GM12878 (cell line): Measurements from ENCODE around the gene L1CAM.

Source experiments
- HCFC1 ChIP-seq: fragments of 150-350 bp; IDR thresholded peaks from 2 replicates; pipeline ENCODE4 v1.6.1; 2014; ENCODE audit warnings: low read length
- PAX8 ChIP-seq: fragments of 450-650 bp; IDR thresholded peaks from 2 replicates; pipeline ENCODE4 v1.6.1; 2017; ENCODE audit warnings: mild to moderate bottlenecking, moderate library complexity
- SREBF2 ChIP-seq: IDR thresholded peaks from 2 replicates; pipeline ENCODE4 v1.6.1; 2012; ENCODE audit warnings: mild to moderate bottlenecking, low read length
- YY1 ChIP-seq: IDR thresholded peaks from 2 replicates; pipeline ENCODE4 v1.6.1; 2011; ENCODE audit warnings: low read depth, mild to moderate bottlenecking, low read length
- TF ChIP-seq, protein P1 (sequence below): IDR thresholded peaks from 2 replicates; pipeline ENCODE4 v1.6.1; 2011; ENCODE audit warnings: low read depth, mild to moderate bottlenecking, low read length, moderate library complexity, borderline replicate concordance; ENCODE audit errors: extremely low read depth
- TF ChIP-seq, protein P2 (sequence below), 3 experiments: IDR thresholded peaks in 2 of 3; conservative IDR thresholded peaks in 1 of 3; 2 replicates each; pipeline ENCODE4 v1.5.1; 2011; ENCODE audit warnings: low read depth in 3 of 3, low read length in 3 of 3, mild to moderate bottlenecking in 3 of 3, control low read depth in 2 of 3, moderate library complexity in 2 of 3, inconsistent platforms in 1 of 3, mixed read lengths in 1 of 3; ENCODE audit not compliant: control insufficient read depth in 2 of 3, insufficient read depth in 1 of 3; ENCODE audit errors: extremely low read depth in 1 of 3

DNA sequence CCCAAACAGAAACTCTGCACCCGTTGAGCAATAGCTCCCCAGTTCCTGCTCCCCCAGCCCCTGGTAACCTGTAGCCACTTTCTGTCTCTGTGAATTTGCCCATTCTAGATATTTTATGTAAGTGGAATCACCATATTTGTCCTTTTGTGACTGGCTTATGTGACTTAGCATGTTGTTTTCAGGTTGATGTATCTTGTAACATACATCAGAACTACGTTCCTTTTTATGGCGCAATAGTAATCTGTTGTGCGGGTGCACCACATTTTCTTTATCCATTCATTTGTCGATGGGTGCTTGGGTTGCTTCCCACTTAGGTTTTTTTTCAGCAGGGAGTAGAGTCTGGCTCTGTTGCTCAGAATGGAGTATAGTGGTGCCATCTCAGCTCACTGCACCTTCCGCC, 49.1 kb downstream of the L1CAM start:
- TF ChIP-seq SREBF2 = no peak
- no peak for TF ChIP-seq HCFC1
- no peak for TF ChIP-seq YY1
- TF ChIP-seq PAX8 = no peak
- TF ChIP-seq, protein P1, sequence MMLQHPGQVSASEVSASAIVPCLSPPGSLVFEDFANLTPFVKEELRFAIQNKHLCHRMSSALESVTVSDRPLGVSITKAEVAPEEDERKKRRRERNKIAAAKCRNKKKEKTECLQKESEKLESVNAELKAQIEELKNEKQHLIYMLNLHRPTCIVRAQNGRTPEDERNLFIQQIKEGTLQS = no peak
- TF ChIP-seq, protein P2, sequence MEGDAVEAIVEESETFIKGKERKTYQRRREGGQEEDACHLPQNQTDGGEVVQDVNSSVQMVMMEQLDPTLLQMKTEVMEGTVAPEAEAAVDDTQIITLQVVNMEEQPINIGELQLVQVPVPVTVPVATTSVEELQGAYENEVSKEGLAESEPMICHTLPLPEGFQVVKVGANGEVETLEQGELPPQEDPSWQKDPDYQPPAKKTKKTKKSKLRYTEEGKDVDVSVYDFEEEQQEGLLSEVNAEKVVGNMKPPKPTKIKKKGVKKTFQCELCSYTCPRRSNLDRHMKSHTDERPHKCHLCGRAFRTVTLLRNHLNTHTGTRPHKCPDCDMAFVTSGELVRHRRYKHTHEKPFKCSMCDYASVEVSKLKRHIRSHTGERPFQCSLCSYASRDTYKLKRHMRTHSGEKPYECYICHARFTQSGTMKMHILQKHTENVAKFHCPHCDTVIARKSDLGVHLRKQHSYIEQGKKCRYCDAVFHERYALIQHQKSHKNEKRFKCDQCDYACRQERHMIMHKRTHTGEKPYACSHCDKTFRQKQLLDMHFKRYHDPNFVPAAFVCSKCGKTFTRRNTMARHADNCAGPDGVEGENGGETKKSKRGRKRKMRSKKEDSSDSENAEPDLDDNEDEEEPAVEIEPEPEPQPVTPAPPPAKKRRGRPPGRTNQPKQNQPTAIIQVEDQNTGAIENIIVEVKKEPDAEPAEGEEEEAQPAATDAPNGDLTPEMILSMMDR (IDR thresholded peaks at IDR 0.05 in 2 of 3, conservative IDR thresholded peaks at IDR 0.05 in 1 of 3; ENCODE audit: control insufficient read depth in 2 of 3, extremely low read depth in 1 of 3, insufficient read depth in 1 of 3, low read depth in 3 of 3, low read length in 3 of 3) = no peak
